Astrocyte (in vitro differentiated cells and primary cell): ENCODE results near the gene AUTS2. TPM values are rescaled to one million over a fixed set of nuclear protein-coding genes. Genes with fewer than 3 reads are reported as not detected.

ENCODE experiments used
- DNase-seq: peaks from one replicate; pipeline ENCODE4 v3.0.0-alpha.2; 2010; ENCODE audit warnings: low read depth
- FAIRE-seq: peaks from 2 replicates; lab custom pipeline; 2011; peaks lifted over from hg19 to GRCh38; lab: Jason Lieb, UNC
- H2AFZ ChIP-seq: 2 replicates; pipeline ENCODE4 v1.6.0; 2012; ENCODE audit warnings: low read depth, low read length, inconsistent platforms
- H3K27ac ChIP-seq: 2 replicates; pipeline ENCODE4 v1.5.1; 2011; ENCODE audit warnings: low read depth, low read length, inconsistent platforms
- H3K27me3 ChIP-seq: 2 replicates; pipeline ENCODE4 v1.6.0; 2011; ENCODE audit warnings: low read length, inconsistent platforms; ENCODE audit not compliant: insufficient read depth
- H3K36me3 ChIP-seq: 2 replicates; pipeline ENCODE4 v1.5.1; 2011; ENCODE audit warnings: low read length, inconsistent platforms; ENCODE audit not compliant: insufficient read depth
- H3K4me1 ChIP-seq: 2 replicates; pipeline ENCODE4 v1.5.1; 2011; ENCODE audit warnings: low read length, inconsistent platforms; ENCODE audit not compliant: insufficient read depth
- H3K4me2 ChIP-seq: 2 replicates; pipeline ENCODE4 v1.6.0; 2012; ENCODE audit warnings: low read length, inconsistent platforms
- H3K4me3 ChIP-seq: 2 replicates; pipeline ENCODE4 v1.5.1; 2011; ENCODE audit warnings: low read depth, mild to moderate bottlenecking, low read length, inconsistent platforms; ENCODE audit not compliant: insufficient read depth
- H3K79me2 ChIP-seq: 2 replicates; pipeline ENCODE4 v1.6.0; 2012; ENCODE audit warnings: mild to moderate bottlenecking, low read length, inconsistent platforms; ENCODE audit not compliant: insufficient read depth
- H3K9ac ChIP-seq: 2 replicates; pipeline ENCODE4 v1.6.0; 2012; ENCODE audit warnings: mild to moderate bottlenecking, low read length, inconsistent platforms
- H3K9me3 ChIP-seq: 2 replicates; pipeline ENCODE4 v1.5.1; 2012; ENCODE audit warnings: low read depth, mild to moderate bottlenecking, low read length, inconsistent platforms; ENCODE audit not compliant: insufficient read depth
- H4K20me1 ChIP-seq: 2 replicates; pipeline ENCODE4 v1.6.0; 2012; ENCODE audit warnings: low read length, inconsistent platforms; ENCODE audit not compliant: insufficient read depth
- H3K27ac Mint-ChIP-seq: one replicate; pipeline ENCODE4 v1.8.0; 2021; ENCODE audit warnings: mild to moderate bottlenecking, mixed read lengths; ENCODE audit not compliant: unreplicated experiment
- H3K27me3 Mint-ChIP-seq: one replicate; pipeline ENCODE4 v1.8.0; 2021; ENCODE audit warnings: low read depth, mixed read lengths; ENCODE audit not compliant: unreplicated experiment
- H3K36me3 Mint-ChIP-seq: one replicate; pipeline ENCODE4 v1.8.0; 2021; ENCODE audit warnings: low read depth, mixed read lengths; ENCODE audit not compliant: unreplicated experiment
- H3K4me1 Mint-ChIP-seq: one replicate; pipeline ENCODE4 v1.8.0; 2021; ENCODE audit warnings: low read depth, mixed read lengths; ENCODE audit not compliant: unreplicated experiment
- H3K4me3 Mint-ChIP-seq: one replicate; pipeline ENCODE4 v1.8.0; 2021; ENCODE audit warnings: mild to moderate bottlenecking, moderate library complexity, mixed read lengths; ENCODE audit not compliant: unreplicated experiment
- H3K9me3 Mint-ChIP-seq: one replicate; pipeline ENCODE4 v1.8.0; 2021; ENCODE audit warnings: mild to moderate bottlenecking, mixed read lengths; ENCODE audit not compliant: unreplicated experiment
- EZH2 ChIP-seq: IDR thresholded peaks from 2 replicates; pipeline ENCODE4 v1.6.1; 2012; ENCODE audit warnings: mild to moderate bottlenecking, low read length, inconsistent platforms; ENCODE audit not compliant: insufficient read depth
- total RNA-seq: library from RNA; stranded (reverse); gene quantifications from 2 replicates; pipeline ENCODE4 v1.2.1, GENCODE V29; 2021
- TF ChIP-seq, protein P1 (sequence below): IDR thresholded peaks from 2 replicates; pipeline ENCODE4 v1.5.1; 2011; ENCODE audit warnings: low read depth, mild to moderate bottlenecking, inconsistent platforms, low read length, moderate library complexity; ENCODE audit not compliant: insufficient read depth

The AUTS2 gene
- total RNA-seq, 1 donor from 2014 or later, result 73.2 TPM

DNA sequence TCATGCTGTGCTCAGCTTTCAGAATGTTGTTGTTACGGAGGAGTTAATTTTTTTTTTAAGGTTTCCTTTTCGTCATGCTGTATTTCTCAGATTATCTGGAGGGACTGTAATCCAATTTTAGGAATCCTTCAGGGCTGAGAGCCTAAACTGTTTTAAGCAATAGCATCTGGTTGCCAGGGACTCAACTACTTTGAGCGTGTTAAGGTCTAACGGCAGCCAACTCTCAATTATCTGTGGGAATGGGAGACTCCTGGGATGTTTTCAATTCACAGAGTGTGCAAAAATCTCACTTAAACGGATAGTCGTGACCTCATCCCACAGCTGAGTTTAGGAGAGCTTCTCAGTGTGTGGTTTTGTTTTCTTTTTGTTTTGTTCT is 291.7 kb downstream of the AUTS2 start:
- no peaks in the 10 kb centered on the region for H3K4me1 ChIP-seq
- no peak overlapping the region for H2AFZ ChIP-seq
- no peaks in the 10 kb centered on the region for H3K9me3 ChIP-seq
- no peaks in the 10 kb centered on the region for H3K27me3 ChIP-seq
- DNase-seq (no peak), FAIRE-seq (no peak)
- no peak overlapping the region for H3K4me3 Mint-ChIP-seq
- H3K27ac ChIP-seq, result no peak overlapping the region
- H3K27me3 Mint-ChIP-seq, result no peaks in the 10 kb centered on the region
- peaks cover 2% of the 10 kb centered on the region for H3K4me1 Mint-ChIP-seq
- no peak overlapping the region for H3K4me2 ChIP-seq
- no peak overlapping the region for H3K9ac ChIP-seq
- H3K36me3 ChIP-seq, result no peaks in the 10 kb centered on the region
- H3K4me3 ChIP-seq, result no peak overlapping the region
- no peaks in the 10 kb centered on the region for H3K9me3 Mint-ChIP-seq
- peaks cover 26% of the 10 kb centered on the region for H4K20me1 ChIP-seq
- no peaks in the 10 kb centered on the region for H3K36me3 Mint-ChIP-seq
- TF ChIP-seq EZH2, result no peak
- TF ChIP-seq, protein P1, sequence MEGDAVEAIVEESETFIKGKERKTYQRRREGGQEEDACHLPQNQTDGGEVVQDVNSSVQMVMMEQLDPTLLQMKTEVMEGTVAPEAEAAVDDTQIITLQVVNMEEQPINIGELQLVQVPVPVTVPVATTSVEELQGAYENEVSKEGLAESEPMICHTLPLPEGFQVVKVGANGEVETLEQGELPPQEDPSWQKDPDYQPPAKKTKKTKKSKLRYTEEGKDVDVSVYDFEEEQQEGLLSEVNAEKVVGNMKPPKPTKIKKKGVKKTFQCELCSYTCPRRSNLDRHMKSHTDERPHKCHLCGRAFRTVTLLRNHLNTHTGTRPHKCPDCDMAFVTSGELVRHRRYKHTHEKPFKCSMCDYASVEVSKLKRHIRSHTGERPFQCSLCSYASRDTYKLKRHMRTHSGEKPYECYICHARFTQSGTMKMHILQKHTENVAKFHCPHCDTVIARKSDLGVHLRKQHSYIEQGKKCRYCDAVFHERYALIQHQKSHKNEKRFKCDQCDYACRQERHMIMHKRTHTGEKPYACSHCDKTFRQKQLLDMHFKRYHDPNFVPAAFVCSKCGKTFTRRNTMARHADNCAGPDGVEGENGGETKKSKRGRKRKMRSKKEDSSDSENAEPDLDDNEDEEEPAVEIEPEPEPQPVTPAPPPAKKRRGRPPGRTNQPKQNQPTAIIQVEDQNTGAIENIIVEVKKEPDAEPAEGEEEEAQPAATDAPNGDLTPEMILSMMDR, result no peak
- H3K27ac Mint-ChIP-seq, result no peak overlapping the region
- peaks cover 2% of the 10 kb centered on the region for H3K79me2 ChIP-seq

DNA sequence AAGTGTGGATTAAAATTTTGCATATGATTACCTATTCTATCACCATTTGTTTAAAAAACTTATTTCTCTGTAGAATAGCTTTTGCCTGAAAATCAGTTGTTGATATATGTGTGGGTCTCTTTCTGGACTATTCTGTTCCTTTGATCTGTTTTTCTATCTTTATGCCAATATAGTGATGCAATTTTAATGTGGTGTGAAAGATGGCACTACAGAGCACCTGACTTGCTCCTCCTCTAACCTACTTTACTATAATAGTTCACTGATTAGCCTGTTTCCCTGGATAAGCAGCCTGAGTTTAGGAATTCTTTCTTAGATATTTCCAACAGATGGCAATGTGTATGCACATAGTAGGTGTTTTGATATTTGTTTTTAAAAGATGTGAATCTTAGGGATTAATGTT is 294.5 kb downstream of the AUTS2 start:
- H3K27ac Mint-ChIP-seq, result no peak overlapping the region
- Histone ChIP-seq H4K20me1 (peaks cover 24% of the 10 kb centered on the region), H3K27me3 (no peaks in the 10 kb centered on the region), H3K36me3 (no peaks in the 10 kb centered on the region), H3K9me3 (no peaks in the 10 kb centered on the region), H3K79me2 (peaks cover 5% of the 10 kb centered on the region), H3K27ac (no peak overlapping the region), H3K9ac (no peak overlapping the region), H2AFZ (no peak overlapping the region), H3K4me2 (no peak overlapping the region), H3K4me3 (no peak overlapping the region), H3K4me1 (no peaks in the 10 kb centered on the region)
- no peak overlapping the region for H3K4me3 Mint-ChIP-seq
- H3K9me3 Mint-ChIP-seq, result no peaks in the 10 kb centered on the region
- DNase-seq (no peak), FAIRE-seq (no peak)
- H3K4me1 Mint-ChIP-seq, result peaks cover 13% of the 10 kb centered on the region
- H3K36me3 Mint-ChIP-seq, result no peaks in the 10 kb centered on the region
- TF ChIP-seq, protein P1, result no peak
- TF ChIP-seq EZH2, result no peak
- no peaks in the 10 kb centered on the region for H3K27me3 Mint-ChIP-seq

DNA sequence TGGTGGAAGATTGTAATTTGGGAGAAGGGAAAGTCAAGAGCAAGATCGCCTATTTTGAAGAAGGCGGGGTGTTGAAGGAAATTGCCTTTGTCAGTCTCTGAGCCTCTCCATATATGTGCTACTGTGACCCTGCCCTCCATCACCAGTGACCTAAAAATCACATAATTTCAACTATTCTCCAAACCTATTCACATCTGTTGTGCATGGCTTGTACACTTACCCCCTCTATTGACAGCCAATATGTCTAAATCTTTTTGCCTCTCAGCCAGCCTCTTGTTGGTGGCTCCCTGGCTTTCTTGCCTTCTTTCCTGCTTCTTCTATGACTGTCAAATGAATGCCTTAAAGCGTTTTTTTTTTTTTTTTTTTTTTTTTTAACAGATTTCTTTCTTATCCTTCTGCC is 295.6 kb downstream of the AUTS2 start:
- Mint-ChIP-seq H3K36me3 (no peaks in the 10 kb centered on the region), H3K4me1 (peaks cover 16% of the 10 kb centered on the region), H3K27ac (no peak overlapping the region), H3K27me3 (no peaks in the 10 kb centered on the region), H3K9me3 (no peaks in the 10 kb centered on the region), H3K4me3 (no peak overlapping the region)
- peaks cover 24% of the 10 kb centered on the region for H4K20me1 ChIP-seq
- no peak overlapping the region for H2AFZ ChIP-seq
- no peak overlapping the region for H3K4me2 ChIP-seq
- peaks cover 5% of the 10 kb centered on the region for H3K79me2 ChIP-seq
- no peaks in the 10 kb centered on the region for H3K9me3 ChIP-seq
- H3K4me3 ChIP-seq, result no peak overlapping the region
- H3K27me3 ChIP-seq, result no peaks in the 10 kb centered on the region
- H3K36me3 ChIP-seq, result no peaks in the 10 kb centered on the region
- no peak overlapping the region for H3K27ac ChIP-seq
- FAIRE-seq, result no peak
- TF ChIP-seq, protein P1, result no peak
- no peak for TF ChIP-seq EZH2
- H3K4me1 ChIP-seq, result no peaks in the 10 kb centered on the region
- H3K9ac ChIP-seq, result no peak overlapping the region
- DNase-seq, result no peak
